Activated CD4-positive, alpha-beta T cell treated with anti-CD3 and anti-CD28 coated beads, Interleukin-2, amount 50 U/mL, for 1 hour (primary cell): ENCODE results near the gene TTC7B.

Experiments used
- DNase-seq: peaks from one replicate; pipeline ENCODE4 v3.0.0-alpha.2; 2020

TTC7B gene

DNA sequence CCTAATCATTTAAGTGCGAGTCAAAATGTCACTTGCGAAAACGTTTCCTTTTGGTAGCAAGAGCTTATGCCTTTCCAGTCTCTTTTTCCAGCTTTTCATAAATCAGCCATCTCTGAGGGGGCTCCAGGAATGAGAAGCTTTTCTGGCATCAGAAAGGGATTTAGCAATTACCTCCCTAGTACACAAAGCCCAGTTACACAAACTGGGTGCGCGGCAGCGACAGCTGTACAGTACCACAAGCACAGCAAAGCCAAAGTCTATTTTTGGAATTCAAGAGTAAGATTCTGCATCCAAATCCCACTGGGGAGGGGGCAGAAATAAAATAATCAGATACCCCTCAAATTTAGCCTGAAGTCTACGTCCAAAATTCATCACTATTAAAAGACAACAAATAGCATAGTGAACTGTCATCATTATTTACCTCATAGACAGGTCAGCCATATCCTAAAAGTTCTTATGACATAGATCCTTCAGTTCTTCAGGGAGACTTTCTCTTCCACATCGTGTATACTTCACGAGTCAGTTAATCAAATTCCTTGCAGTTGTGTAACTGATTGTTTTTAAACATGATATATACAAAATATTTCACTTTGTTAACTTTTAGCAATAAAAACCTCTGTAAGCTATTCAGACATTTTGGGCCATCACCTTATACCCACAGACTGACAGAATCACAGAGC, 150.8 kb downstream of the TTC7B start:
- DNase-seq, result no peak

- DNase-seq, result no peak
Measured at GRCh38 chr14:90664911-90665310, 151.3 kb downstream of the TTC7B start.

DNA sequence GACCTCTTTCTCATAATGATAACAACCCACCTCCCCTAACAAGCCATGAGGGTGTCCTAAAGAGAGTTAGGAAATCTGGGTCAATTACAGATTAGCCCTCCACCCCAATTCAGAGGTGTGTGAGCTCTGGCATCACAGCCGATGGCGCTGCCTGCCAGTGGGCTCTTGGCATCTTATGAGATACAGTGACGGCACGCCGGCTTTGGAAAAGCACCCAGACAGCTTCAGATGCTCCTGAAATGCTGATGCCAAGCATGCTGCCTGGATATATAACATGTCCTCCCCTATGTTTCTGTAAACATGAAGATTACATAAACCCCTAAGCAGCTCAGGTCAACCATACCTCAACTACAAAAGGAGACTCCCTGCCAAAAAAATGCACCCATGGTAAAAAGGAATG, 152.6 kb downstream of the TTC7B start:
- no peak for DNase-seq

GRCh38 chr14:90663140-90663539, 153.1 kb downstream of the TTC7B start:
- DNase-seq, result no peak

GRCh38 chr14:90661866-90662265, 154.4 kb downstream of the TTC7B start:
- DNase-seq, result no peak

DNA sequence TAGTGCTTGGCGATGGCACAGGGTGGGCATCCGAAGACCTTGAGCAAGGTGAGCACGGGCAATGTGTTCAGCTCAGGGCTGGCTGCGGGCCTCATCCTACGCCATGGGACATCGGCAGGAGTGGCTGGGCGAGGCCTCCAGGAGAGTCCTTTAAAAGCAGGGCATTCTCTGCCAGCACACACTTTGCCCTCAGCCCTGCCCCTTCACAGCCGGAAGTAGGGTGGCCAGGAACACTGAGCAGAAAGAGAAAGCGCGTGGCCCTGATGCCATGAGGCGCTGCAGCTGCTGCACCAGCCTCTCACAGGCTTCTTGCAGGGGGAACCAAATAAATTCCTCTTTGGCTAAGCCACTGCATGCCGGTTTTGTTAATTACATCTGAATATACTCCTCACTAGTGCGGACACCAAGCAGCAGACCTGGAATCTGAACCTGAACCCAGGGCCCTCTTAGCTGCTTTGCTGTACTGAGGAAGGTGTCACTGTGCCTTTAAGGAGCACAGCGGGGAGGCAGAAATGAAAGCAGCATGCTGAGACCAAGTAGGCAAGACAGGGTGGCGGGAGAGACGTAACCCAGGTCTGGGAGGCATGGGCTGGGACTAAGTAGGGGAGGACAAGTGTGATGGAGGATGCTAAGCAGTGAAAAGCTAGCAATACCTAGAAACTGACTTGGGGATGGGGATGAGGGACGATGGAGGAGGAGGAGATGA, 155.2 kb downstream of the TTC7B start:
- no peak for DNase-seq

DNA sequence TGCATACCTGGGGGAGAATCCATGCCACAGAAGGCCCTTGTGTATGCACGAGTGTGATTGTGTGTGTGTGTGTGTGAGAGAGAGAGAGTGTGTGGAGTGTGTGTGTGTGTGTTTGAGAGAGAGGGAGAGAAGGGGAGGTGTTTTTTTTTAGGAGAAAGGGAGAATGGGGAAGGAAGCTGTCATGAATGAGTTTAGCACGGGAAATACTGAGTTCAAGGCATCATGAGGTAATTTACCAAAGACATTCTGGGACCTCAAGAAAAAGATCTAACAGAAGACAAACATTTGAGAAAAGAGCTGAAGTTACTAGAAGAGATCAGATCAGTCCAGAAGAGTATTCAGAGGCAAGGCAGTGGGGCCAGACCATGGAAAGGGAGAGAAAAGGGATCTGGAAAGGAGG, 157.1 kb downstream of the TTC7B start:
- DNase-seq, result no peak

GRCh38 chr14:90658541-90658967, 157.7 kb downstream of the TTC7B start:
- DNase-seq, result no peak

GRCh38 chr14:90656973-90657372, 159.3 kb downstream of the TTC7B start:
- no peak for DNase-seq

DNA sequence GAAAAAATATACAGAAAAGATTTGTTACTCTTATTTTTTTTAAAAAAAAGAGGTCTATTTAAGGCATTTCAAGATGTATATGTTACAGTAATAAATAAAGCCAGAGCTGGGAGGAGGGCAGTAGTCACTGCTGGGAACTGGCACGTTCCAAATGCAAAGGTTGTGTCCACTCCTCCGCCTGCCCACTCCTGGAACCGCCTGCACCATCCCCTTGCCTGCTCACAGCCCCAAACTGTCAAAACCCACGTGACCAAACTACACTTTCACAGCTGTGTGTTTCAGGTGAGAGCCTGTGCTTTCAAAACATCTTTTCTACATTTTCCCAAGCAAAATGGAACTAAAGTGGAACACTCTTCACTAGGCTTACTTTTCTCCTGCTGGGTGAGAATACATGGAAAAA, 160.4 kb downstream of the TTC7B start:
- no peak for DNase-seq

DNA sequence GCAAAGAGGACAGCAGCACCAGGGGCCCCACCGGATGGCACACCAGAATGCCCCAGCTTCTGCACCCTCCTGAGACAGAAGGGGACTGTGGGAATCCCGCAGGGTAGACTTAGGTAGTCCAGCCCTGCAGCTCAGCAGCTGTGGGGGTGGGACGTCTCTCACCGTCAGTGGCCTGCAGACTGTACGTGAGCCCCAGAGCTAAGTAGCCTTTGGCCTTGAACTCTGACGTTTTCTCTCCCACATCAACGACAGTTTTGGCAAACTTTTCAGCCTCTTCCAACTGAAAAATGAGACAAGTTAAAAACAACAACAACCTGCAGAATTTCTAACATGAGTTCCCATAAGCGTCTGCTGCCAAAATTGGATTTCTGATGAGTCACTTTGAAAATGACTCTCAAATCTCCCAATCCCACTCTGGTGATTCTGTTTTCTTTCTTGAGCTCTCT, 161.4 kb downstream of the TTC7B start:
- DNase-seq, result no peak

DNA sequence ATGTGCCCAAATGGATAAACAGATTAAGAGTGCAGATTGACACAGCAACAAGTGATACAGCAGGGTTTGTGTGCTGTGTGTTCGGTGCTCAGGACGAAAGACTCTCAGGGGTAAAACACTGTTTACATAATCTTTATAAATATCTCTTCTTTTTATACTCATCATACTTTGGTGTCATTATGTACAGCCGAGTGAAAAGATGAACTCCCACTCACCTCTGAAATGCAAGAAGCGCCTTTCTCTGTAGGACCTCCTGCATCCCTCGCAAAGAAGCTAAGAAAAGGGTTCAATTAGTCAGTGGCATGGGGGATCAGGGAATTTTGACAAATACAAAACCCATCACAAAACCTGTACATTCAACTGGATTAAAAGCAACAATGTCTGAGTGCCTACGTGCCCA, 163.6 kb downstream of the TTC7B start:
- DNase-seq, result no peak

- no peak for DNase-seq
Measured at GRCh38 chr14:90651976-90652560, 164.2 kb downstream of the TTC7B start.

DNA sequence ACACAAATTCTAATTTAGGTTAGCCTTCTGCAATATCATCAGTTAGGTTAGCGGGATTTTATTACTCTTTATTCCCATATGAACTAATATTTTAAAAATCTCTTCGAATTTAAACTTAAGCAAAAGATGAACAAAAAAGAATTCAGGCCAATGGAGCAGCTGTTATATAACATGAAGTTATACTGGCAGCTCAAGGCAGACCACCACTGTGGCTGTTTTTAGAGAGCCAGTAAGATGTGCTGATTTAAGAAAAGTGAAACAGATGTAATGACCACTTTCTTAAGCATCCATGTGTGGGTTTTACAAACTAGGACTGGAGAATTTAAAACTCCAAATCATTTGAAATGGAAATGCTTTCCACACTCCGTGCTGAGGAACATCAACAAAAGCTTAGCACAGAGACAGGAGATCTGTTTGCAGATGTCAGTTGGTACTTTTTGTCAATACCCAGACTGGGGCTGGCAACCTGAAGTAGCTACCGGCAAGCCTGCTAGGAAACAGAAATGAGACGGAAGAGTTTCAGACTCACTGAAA, 164.9 kb downstream of the TTC7B start:
- no peak for DNase-seq

GRCh38 chr14:90649557-90650135, 166.6 kb downstream of the TTC7B start:
- DNase-seq, result no peak

GRCh38 chr14:90649083-90649482, 167.1 kb downstream of the TTC7B start:
- DNase-seq, result no peak

DNA sequence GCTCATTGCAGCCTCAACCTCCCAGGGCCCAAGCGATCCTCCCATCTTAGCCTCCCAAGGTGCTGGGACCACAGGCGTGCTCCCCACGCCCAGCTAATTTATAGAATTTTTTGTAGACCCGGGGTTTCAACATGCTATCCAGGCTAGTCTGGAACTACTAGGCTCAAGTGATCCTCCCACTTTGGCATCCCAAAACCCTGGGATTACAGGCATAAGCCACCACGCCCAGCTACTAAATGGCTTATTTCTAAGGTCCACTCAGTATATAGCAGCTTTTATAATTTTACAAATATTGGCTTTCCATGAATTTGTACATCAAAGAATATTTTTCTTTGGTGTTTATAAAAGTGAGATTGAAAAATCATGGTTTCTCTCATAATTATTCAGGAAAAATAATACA, 167.8 kb downstream of the TTC7B start:
- DNase-seq, result no peak

DNA sequence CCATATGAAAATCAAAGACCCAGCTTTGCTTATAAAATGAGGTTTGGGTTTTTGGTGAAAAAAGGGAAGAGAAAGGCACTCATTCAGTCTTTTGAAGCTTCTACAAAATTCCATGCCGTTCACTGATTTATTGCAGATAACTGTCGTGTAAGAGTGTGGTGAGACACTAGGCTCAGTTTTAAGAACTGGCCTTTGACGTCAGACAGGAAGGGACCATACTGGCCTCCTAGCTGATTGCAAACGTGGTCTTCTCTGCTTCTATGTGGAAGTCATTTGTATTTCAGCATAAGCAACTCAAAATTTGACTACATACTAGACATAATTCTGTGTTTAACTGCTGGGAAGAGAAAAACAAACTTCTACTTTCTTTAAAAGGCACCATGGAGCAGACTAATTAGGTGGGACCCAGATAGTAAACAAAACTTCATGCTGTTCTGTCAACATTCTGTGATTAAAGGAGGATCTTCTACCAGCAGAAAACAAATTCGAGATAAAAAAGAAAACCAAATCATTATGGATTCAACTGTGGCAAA, 168.7 kb downstream of the TTC7B start:
- DNase-seq, result no peak

GRCh38 chr14:90645842-90646443, 170.3 kb downstream of the TTC7B start:
- no peak for DNase-seq

- no peak for DNase-seq
Measured at GRCh38 chr14:90644882-90645281, 171.3 kb downstream of the TTC7B start.

GRCh38 chr14:90643982-90644670, 172.1 kb downstream of the TTC7B start:
- DNase-seq, result no peak

DNA sequence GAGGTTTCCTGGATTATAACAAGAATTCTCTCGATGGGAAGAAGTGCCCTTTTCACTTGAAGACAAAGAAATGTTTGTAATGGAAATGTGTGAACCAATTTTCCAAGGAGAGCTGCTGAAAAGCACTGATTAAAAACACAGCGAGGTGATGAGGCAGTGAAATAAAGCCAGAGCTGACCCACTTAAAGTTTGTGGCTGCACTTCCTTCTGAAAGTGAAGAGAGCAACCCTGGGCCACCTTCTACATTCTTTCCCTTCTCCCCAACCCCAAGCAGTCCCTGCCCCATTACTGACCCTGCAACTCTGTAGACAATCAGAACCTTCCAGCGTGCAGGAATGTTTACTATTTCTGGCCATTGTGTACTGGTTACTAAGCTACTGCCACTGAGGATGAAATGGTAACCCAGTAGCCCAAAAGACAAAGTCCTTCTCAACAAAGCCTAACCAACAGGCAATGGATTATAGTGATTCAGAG, 173.9 kb downstream of the TTC7B start:
- no peak for DNase-seq
